Gastroesophageal sphincter (tissue), 3 donors: ENCODE results near the gene BDKRB1.

Experiments used
- CTCF ChIP-seq, 4 experiments: fragments of 200-600 bp in 2 of 4; fragments of 450-650 bp in 2 of 4; sonication (generic) in 1 of 4; IDR thresholded peaks; one replicate each; pipeline ENCODE4 v1.5.1; 2017 to 2019; ENCODE audit warnings: antibody characterized with exemption in 4 of 4, mild to moderate bottlenecking in 2 of 4, moderate library complexity in 2 of 4
- EP300 ChIP-seq: sonication (generic); formaldehyde crosslinking; IDR thresholded peaks from one replicate; pipeline ENCODE4 v1.6.1; 2017; ENCODE audit warnings: antibody characterized with exemption, mild to moderate bottlenecking
- POLR2A ChIP-seq, 2 donors: fragments of 450-650 bp; IDR thresholded peaks; one replicate each; pipeline ENCODE4 v1.6.1; 2017; ENCODE audit warnings: antibody characterized with exemption in 2 of 2, mild to moderate bottlenecking in 2 of 2, moderate library complexity in 1 of 2

GRCh38 chr14:96267916-96268315, 11.9 kb downstream of the BDKRB1 start:
- TF ChIP-seq CTCF (IDR thresholded peaks at IDR 0.05), result no peak
- TF ChIP-seq POLR2A (IDR thresholded peaks at IDR 0.05), result no peak
- no peak for TF ChIP-seq EP300
